Stimulated activated naive CD8-positive, alpha-beta T cell treated with anti-CD3 and anti-CD28 coated beads, Interleukin-15, Interleukin-2, amounts not matched to agents 100 ng/mL and 50 ng/mL, for 24 hours (primary cell): ENCODE measurements around the gene ZBTB38.

Experiments used
- H3K27ac Mint-ChIP-seq: one replicate; pipeline ENCODE4 v1.8.0; 2021; ENCODE audit warnings: mild to moderate bottlenecking, mixed read lengths
- H3K27me3 Mint-ChIP-seq: one replicate; pipeline ENCODE4 v1.8.0; 2021; ENCODE audit warnings: mixed read lengths
- H3K36me3 Mint-ChIP-seq: one replicate; pipeline ENCODE4 v1.8.0; 2021; ENCODE audit warnings: low read depth, mixed read lengths
- H3K4me1 Mint-ChIP-seq: one replicate; pipeline ENCODE4 v1.8.0; 2021; ENCODE audit warnings: low read depth, mixed read lengths
- H3K4me3 Mint-ChIP-seq: one replicate; pipeline ENCODE4 v1.8.0; 2021; ENCODE audit warnings: mild to moderate bottlenecking, mixed read lengths
- H3K9me3 Mint-ChIP-seq: one replicate; pipeline ENCODE4 v1.8.0; 2021; ENCODE audit warnings: mixed read lengths

The ZBTB38 gene

GRCh38 chr3:141395005-141395589 lies 26.8 kb downstream of the ZBTB38 start:
- no peaks in the 10 kb centered on the region for H3K36me3 Mint-ChIP-seq
- H3K9me3 Mint-ChIP-seq: peaks cover 6% of the 10 kb centered on the region
- no peaks in the 10 kb centered on the region for H3K27me3 Mint-ChIP-seq
- peaks cover 11% of the 10 kb centered on the region for H3K4me1 Mint-ChIP-seq
- H3K27ac Mint-ChIP-seq: no peak overlapping the region
- H3K4me3 Mint-ChIP-seq: no peak overlapping the region

DNA sequence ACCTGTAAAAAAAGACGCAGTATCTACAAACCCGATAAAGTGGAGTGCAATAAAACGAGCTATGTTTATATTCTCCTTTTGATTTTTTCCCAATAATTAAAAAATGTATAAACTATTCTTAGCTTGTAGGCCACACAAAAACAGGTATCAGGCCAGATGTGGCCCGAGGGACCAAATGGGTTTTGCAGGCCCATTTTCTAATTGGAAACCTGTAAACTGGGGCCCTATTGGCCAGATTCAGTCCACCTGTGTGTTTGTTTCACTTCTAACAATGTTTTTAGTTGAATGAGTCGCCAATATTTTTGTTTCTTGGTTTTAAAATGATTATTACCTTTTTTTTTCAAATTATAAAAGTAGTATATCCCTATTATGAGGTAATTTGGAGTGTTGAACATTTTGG lies 29.7 kb downstream of the ZBTB38 start:
- Mint-ChIP-seq H3K9me3 (peaks cover 6% of the 10 kb centered on the region), H3K36me3 (no peaks in the 10 kb centered on the region), H3K27me3 (no peaks in the 10 kb centered on the region), H3K27ac (no peak overlapping the region), H3K4me1 (peaks cover 30% of the 10 kb centered on the region), H3K4me3 (no peak overlapping the region)

- peaks cover 5% of the 10 kb centered on the region for H3K36me3 Mint-ChIP-seq
- no peak overlapping the region for H3K4me3 Mint-ChIP-seq
- H3K27me3 Mint-ChIP-seq: no peaks in the 10 kb centered on the region
- peaks cover 6% of the 10 kb centered on the region for H3K9me3 Mint-ChIP-seq
- H3K27ac Mint-ChIP-seq: no peak overlapping the region
- H3K4me1 Mint-ChIP-seq: peaks cover 39% of the 10 kb centered on the region
Observed at GRCh38 chr3:141399200-141399599, 30.9 kb downstream of the ZBTB38 start.

GRCh38 chr3:141400073-141400971 lies 32.0 kb downstream of the ZBTB38 start:
- H3K27ac Mint-ChIP-seq: peak overlapping the region; percentile 82
- H3K4me3 Mint-ChIP-seq: no peak overlapping the region
- H3K36me3 Mint-ChIP-seq: peaks cover 15% of the 10 kb centered on the region
- H3K9me3 Mint-ChIP-seq: peaks cover 6% of the 10 kb centered on the region
- H3K4me1 Mint-ChIP-seq: peaks cover 46% of the 10 kb centered on the region
- no peaks in the 10 kb centered on the region for H3K27me3 Mint-ChIP-seq

GRCh38 chr3:141401095-141401494 lies 32.8 kb downstream of the ZBTB38 start:
- Mint-ChIP-seq H3K27me3 (no peaks in the 10 kb centered on the region), H3K4me3 (peak overlapping the region; percentile 80), H3K4me1 (peaks cover 48% of the 10 kb centered on the region), H3K36me3 (peaks cover 22% of the 10 kb centered on the region), H3K9me3 (peaks cover 6% of the 10 kb centered on the region), H3K27ac (peak overlapping the region; percentile 62)

DNA sequence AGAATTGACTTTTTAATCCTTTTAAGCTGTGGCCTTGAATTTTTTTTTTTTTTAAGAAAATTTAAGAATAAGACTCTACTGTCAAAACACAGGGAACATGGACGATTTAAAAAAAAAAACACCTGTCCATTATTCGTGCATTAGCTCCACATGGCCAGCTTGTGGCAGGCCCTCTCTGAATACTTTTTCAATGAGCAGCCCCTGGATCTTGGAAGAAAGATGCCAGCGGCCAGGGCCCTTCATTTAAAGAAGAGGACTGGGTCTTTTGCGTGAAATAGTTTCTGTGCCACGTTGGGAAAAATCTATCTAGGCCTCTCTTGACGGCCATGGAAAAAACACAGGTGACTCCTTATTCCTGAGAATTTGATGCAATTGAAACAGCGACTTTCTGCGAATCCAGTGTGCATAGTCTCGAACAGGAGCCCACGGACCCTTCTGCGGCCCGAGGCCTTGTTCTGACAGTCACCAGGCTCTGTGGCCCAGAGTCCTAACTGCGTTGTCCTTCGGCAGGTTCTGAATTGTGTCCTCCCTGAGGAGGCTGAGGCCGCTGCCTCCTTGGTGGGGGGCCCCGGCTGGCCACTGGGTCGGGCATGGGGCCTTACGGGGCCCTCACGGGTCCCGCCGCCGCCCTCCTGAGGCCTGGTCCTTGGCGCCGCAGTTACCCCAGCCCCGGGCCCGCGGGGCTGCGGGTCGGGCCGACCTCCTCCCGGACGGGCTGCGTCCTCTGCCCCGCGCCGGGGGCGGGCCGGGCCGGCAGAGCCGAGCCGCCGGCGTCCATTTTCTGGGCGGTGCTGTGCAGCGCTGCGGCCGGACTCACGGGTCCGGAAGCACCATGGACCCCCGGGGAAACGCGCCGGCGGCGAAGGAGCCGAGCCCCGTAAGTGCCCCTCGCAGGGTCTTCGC lies 33.5 kb downstream of the ZBTB38 start:
- H3K4me1 Mint-ChIP-seq: peaks cover 54% of the 10 kb centered on the region
- peak overlapping the region; percentile 80 for H3K4me3 Mint-ChIP-seq

DNA sequence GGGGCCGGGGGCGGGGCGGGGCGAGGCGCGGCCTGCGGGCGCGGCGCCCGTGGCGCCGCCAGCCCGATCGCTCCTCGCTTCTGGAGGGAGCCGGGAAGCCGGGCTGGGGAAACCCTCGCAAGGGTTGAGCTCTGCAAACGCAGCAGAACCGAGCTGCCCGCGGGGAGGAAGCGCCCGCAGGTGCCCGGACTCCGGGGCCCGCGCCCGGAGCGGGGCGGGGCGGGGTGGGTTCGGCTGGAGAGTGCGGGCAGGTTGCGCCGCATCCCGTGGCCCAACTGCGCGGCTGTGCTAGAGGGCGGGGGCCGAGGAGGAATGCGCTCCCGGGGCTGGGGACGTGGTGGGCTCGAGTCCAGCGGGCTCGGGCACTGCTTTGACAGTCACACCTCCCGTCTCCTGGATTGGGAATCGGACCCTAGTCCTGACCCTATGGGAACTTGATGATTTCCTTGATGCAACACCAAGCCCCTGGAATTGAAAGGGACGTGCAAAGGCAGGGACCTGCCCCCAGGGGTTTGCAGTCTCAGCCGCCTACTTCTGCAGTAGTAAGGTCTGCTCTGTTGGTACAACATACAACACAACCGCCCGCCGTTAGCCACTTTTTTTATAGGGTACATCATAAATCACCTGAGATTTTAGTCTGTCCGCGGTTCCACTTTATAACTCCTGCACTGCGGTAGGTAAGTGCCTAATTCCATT lies 34.3 kb downstream of the ZBTB38 start:
- peak overlapping the region; percentile 76 for H3K27ac Mint-ChIP-seq
- peaks cover 29% of the 10 kb centered on the region for H3K36me3 Mint-ChIP-seq
- peak overlapping the region; percentile 86 for H3K4me3 Mint-ChIP-seq
- no peaks in the 10 kb centered on the region for H3K27me3 Mint-ChIP-seq
- H3K9me3 Mint-ChIP-seq: no peaks in the 10 kb centered on the region
- peaks cover 54% of the 10 kb centered on the region for H3K4me1 Mint-ChIP-seq

More for the DNA sequence above, 33.5 kb downstream of the ZBTB38 start:
- H3K27ac Mint-ChIP-seq: peak overlapping the region; percentile 89
- H3K9me3 Mint-ChIP-seq: no peaks in the 10 kb centered on the region
- H3K27me3 Mint-ChIP-seq: no peaks in the 10 kb centered on the region
- H3K36me3 Mint-ChIP-seq: peaks cover 29% of the 10 kb centered on the region

DNA sequence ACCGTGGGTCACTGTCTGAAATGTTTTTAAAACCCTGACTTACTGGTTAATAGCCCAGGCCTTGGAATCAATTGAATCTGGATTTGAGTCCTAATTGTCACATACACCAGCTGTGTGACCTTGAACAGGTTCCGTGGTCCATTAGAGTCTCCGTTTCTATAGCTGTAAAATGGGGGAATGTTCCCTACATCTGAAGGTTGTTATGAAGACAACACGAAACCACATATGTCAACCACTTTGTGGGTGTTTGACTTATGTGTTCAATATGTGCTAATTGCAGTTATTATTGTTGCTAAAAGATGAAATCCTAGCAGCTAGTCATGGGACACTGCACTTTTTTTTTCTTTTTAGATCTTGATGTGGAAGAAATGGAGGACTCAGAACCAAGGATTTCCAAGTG lies 35.3 kb downstream of the ZBTB38 start:
- no peaks in the 10 kb centered on the region for H3K27me3 Mint-ChIP-seq
- peak overlapping the region; percentile 58 for H3K4me3 Mint-ChIP-seq
- H3K36me3 Mint-ChIP-seq: peaks cover 32% of the 10 kb centered on the region
- H3K27ac Mint-ChIP-seq: no peak overlapping the region
- H3K9me3 Mint-ChIP-seq: no peaks in the 10 kb centered on the region
- peaks cover 55% of the 10 kb centered on the region for H3K4me1 Mint-ChIP-seq

DNA sequence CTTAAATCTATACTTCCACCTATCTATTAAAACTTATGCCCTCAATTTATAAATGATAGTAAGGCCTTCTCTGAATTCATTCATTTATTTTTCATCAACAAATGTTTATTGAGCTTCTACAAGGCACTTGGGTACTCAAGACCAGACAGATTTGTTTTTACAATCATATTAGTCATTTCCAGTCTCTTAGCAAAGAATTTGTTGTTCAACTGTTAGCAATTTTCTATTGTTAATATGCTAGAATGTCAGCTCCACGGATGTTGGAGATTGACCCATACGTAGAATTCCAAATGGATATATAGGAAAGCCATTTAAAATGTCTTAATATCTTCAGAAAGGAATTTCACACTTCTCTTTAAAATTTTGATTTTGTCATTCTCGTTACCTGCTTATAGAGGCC lies 36.7 kb downstream of the ZBTB38 start:
- no peaks in the 10 kb centered on the region for H3K9me3 Mint-ChIP-seq
- no peak overlapping the region for H3K4me3 Mint-ChIP-seq
- peaks cover 32% of the 10 kb centered on the region for H3K36me3 Mint-ChIP-seq
- no peak overlapping the region for H3K27ac Mint-ChIP-seq
- no peaks in the 10 kb centered on the region for H3K27me3 Mint-ChIP-seq
- H3K4me1 Mint-ChIP-seq: peaks cover 57% of the 10 kb centered on the region

DNA sequence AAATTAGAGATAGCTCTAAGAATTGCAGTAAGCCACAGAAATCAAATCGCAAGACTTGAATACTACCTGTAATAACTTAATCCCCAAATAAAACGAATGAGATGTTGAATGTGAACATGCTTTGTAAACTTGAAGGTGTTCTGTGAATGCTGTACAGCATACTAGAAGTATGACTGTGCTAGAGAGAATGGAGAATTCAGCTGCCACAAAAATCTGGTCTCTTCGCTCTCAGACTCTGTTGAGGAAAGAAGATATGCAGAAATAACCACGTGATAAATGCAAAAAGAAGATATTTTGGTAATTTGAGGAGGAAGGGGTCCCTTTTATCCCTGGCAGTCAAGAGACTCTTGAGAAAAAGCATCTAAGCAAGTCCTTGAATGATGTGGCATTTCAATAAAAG lies 37.3 kb downstream of the ZBTB38 start:
- Mint-ChIP-seq H3K4me3 (peak overlapping the region; percentile 8), H3K9me3 (no peaks in the 10 kb centered on the region), H3K27ac (peak overlapping the region; percentile 47), H3K36me3 (peaks cover 32% of the 10 kb centered on the region), H3K27me3 (no peaks in the 10 kb centered on the region), H3K4me1 (peaks cover 57% of the 10 kb centered on the region)

GRCh38 chr3:141406265-141406664 lies 38.0 kb downstream of the ZBTB38 start:
- Mint-ChIP-seq H3K4me1 (peaks cover 58% of the 10 kb centered on the region), H3K36me3 (peaks cover 32% of the 10 kb centered on the region), H3K9me3 (no peaks in the 10 kb centered on the region), H3K4me3 (no peak overlapping the region), H3K27ac (peak overlapping the region; percentile 47), H3K27me3 (no peaks in the 10 kb centered on the region)

DNA sequence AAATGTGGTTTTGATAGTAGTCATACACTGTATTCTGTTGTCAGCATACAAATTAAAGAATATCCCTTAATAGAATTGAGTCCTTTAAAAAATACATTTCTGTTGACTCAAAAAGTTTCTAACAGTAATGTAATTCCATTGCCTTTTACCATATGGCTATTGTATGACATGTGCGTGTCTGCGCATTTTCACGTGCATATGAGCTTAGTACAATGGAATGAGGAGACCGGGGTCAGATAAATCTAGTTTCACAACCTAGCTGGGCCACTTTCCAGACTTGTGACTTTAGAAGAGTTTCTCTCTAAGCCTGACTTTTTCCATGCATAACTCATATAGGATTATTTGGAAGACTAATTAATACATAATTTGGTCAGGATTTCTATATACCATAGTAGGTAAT lies 38.7 kb downstream of the ZBTB38 start:
- Mint-ChIP-seq H3K36me3 (peaks cover 32% of the 10 kb centered on the region), H3K27ac (no peak overlapping the region), H3K4me1 (peaks cover 61% of the 10 kb centered on the region), H3K4me3 (no peak overlapping the region), H3K27me3 (no peaks in the 10 kb centered on the region), H3K9me3 (no peaks in the 10 kb centered on the region)

- no peaks in the 10 kb centered on the region for H3K27me3 Mint-ChIP-seq
- peak overlapping the region; percentile 34 for H3K27ac Mint-ChIP-seq
- no peaks in the 10 kb centered on the region for H3K9me3 Mint-ChIP-seq
- peaks cover 32% of the 10 kb centered on the region for H3K36me3 Mint-ChIP-seq
- peaks cover 67% of the 10 kb centered on the region for H3K4me1 Mint-ChIP-seq
- H3K4me3 Mint-ChIP-seq: no peak overlapping the region
Observed at GRCh38 chr3:141407825-141408224, 39.5 kb downstream of the ZBTB38 start.

GRCh38 chr3:141408596-141408995 lies 40.3 kb downstream of the ZBTB38 start:
- Mint-ChIP-seq H3K9me3 (no peaks in the 10 kb centered on the region), H3K36me3 (peaks cover 36% of the 10 kb centered on the region), H3K27me3 (no peaks in the 10 kb centered on the region), H3K4me1 (peaks cover 68% of the 10 kb centered on the region), H3K4me3 (no peak overlapping the region), H3K27ac (peak overlapping the region; percentile 69)
